GM19043 (cell line): ENCODE measurements around the gene PROX1.
"Not testable (repeated sequence)": the region's sequence is repeated elsewhere in the genome, so short reads cannot be mapped to it uniquely, and the experiment has no call there.

ENCODE experiments used
- ATAC-seq: cut with Tn5 transposase; IDR thresholded peaks from one replicate; pipeline ENCODE4 v1.9.1; 2021; ENCODE audit warnings: low read depth; ENCODE audit not compliant: unreplicated experiment

The PROX1 gene

GRCh38 chr1:214066936-214067335 is 79.2 kb downstream of the PROX1 start:
- ATAC-seq = no peak

DNA sequence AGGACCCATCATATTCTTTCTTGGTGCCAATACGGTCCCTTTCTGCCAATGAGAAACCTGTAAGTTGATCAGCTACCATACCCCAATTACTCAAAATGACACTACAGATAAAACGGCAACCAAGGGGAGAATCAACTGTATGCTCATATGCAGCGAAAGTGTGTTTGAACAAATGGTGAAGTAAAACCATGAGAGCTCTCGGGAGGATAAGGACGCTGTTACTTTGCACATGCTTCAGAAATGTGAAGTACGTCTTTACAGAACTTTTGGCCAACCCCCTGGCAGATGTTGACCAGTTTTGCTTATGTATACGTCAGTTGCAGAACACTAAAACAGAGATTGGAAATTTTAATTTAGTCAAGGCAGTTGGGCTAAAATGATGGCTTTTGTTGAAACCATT is 79.6 kb downstream of the PROX1 start:
- no peak for ATAC-seq

DNA sequence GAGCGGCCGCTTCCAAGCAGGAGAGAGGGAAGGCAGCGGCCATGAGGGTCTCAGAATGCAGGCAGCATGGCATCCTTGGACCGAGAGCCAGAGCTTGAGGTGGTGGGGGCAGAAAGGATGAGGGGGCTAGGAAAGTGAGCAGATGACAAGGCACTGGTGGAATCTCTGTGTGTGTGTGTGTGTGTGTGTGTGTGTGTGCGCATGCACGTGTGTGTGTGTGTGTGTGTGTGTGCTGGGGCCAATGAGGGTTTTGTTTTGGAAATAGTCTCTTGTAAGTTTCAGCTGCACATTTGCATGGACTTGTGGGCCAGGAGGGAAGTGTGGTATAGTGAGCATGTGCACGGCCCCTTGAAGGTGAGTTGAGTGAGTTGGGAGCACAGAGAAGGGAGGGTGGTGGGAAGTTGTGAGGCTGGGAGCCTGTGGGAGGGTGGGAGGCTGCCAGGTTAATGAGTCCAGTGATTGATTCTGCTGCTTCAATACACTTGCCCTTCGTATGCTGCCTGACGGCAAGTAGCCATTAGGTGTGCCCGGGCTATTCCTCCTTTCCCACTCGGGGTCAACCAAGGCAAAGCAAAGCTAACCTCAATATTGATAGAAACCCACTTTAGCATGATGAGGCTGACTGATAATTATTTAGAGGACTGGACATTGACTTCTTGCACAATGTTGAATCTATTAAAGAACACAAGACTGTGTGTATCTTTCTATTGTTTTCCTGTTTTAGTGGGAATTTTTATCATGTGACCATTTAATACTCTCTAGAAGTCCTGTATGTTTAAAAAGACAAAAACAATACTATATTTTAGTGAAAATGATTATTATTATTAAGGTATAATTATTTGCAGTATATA is 80.3 kb downstream of the PROX1 start:
- ATAC-seq = no peak

- ATAC-seq = no peak
These were observed 81.2 kb downstream of the PROX1 start for GRCh38 chr1:214068979-214069378.

- ATAC-seq = no peak
These were observed 83.7 kb downstream of the PROX1 start for GRCh38 chr1:214071469-214071868.

DNA sequence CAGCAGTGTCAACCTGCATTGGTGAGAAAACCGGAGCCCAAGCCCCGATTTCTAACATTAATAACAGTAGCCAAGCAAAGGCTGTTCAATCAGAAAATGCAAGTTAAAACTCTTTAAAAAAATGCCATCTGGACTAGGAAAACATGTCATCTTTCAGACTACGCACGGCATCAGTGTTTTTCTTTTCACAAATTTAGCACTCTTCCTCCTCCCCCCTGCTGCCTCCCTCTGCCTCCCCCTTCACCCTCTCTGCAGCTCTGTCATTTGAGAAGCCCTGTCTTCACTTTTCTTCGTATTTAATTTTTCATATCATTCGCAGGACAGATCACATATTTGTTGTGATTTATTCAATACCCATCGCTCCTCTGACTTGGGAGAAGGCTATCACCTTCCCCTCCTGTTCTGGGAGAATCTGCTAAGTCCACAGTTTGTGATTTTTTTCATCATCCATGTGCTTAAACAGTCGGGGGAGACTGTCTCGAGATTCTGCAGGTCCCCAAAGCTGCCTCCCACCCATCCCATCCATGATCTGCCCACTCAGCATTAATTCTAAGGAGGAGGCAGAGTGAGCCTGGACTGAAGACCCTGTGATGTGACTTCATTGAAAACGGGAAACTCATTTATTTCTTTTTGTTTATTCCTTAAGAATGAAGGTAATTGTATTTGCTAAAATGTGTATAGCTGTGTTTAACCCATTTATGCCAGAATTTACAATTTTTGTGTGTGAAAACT is 84.8 kb downstream of the PROX1 start:
- no peak for ATAC-seq

DNA sequence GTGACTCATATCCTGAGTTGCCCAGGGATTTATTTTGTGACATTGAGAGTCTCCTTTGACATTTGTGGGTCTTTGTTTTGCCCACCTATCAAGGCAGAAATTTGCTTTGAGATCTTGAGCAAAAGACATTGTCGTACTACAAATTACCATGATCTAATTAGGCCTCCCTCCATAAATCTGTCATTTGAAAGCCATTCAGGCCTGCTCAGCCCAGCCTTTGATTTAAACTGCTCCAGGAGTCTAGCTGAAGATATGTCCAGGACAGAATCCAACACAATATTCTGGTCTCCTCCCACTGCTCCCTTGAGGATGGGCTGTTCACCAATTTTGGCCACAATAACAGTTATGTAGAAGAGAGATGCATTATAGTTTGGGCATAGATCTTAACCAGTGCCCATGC is 86.7 kb downstream of the PROX1 start:
- ATAC-seq = no peak

DNA sequence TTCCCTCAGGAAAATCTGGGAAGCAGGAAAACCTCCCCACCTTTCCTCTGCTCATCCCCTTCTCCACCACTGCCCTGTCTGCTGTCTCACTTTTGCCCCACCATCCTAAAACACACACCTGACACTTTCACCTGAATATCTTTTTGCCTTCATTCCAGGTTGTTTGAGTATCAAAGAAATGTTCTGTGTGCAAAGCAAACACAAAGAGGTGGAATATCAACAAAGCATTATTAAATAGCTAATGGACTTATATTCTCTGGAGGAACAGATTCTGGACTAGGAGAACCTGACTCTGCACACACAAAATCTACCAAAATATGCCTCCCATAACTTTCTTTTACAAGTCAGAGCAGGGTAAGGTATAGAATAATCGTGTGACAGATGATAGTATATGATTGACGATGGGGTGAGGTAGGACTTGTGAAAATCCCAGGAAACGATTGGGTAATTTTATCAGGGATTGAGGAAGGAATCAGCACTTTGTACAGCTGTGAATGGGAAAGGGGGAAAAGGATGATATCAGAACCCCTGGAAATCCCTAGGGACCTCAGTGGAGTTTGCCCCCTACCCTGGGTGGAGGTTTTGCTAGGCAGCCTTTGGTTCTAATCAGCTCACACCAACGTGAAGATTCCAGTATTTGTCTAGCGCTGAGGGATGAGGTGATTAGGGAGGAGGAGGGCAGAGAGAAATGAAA is 87.7 kb downstream of the PROX1 start:
- no peak for ATAC-seq

- no peak for ATAC-seq
These were observed 88.4 kb downstream of the PROX1 start for GRCh38 chr1:214075999-214076707.

DNA sequence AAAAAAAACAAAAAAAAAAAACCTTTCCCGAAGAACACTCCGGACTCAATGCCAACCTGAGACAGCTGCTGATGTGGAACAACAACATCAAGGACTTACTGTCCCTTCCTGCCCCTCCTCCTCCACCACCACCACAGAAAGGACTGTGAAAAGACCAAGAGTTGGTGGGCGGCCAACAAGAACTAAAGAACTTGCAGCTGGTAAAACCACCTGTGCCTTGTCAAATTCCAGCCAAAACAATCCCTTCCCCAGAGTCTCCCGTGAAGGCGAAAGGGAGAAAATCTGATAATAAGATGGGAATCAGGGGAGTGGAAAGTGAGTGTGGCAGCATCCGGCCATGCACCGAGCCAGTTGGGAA is 88.9 kb downstream of the PROX1 start:
- ATAC-seq = no peak

- no peak for ATAC-seq
These were observed 91.2 kb downstream of the PROX1 start for GRCh38 chr1:214078950-214079349.

DNA sequence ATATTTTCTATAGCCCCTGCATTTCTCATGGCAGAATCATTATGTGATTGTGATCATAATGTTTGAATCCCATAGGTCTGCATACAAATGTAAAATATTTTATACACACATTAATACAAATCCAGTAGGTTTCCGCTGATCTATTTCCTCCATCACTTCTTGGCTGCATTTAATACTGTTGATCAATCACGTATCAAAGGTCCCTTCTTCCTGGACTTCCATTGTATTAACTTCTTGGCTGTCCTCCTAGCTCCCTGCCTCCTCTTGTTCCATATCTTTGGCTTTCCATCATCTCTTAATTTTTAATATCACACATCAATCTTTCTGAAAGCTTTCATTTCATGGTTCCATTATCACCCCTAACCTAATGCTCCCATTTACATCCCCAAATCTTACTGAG is 97.6 kb downstream of the PROX1 start:
- no peak for ATAC-seq

GRCh38 chr1:214086945-214087344 is 99.2 kb downstream of the PROX1 start:
- no peak for ATAC-seq

DNA sequence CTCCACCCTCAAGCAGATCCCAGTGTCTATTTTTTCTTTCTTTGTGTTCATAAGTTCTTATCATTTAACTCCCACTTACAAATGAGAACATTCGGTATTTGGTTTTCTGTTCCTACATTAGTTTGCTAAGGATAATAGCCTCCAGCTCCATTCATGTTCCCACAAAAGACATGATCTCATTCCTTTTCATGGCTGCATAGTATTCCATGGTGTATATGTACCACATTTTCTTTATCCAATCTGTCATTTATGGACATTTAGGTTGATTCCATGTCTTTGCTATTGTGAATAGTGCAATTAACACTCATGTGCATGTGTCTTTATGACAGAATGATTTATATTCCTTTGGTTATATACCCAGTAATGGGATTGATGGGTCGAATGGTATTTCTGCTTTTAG is 101.2 kb downstream of the PROX1 start:
- not testable (repeated sequence) for ATAC-seq
